Gastroesophageal sphincter (tissue), 4 donors: Measurements from ENCODE around the gene SCN1B. TPM values are rescaled to one million over a fixed set of nuclear protein-coding genes. Genes with fewer than 3 reads are reported as not detected.

ENCODE experiments used
- ATAC-seq: fragments of 150-250 bp; one replicate; pipeline ENCODE4 v1.9.1; 2016; ENCODE audit warnings: mild to moderate bottlenecking, moderate library complexity
- H3K27ac ChIP-seq, 4 donors: fragments of 200-600 bp; sonication (generic) in 3 of 4; 1 replicate in 3 of 4; 2 replicates in 1 of 4; pipeline ENCODE4 v1.5.1; 2016 to 2019
- H3K27me3 ChIP-seq: fragments of 200-600 bp; sonication (generic); one replicate; pipeline ENCODE4 v1.5.1; 2019
- H3K36me3 ChIP-seq, 2 donors: fragments of 200-600 bp; sonication (generic); one replicate each; pipeline ENCODE4 v1.5.1; 2019; ENCODE audit warnings: control low read depth in 1 of 2
- H3K4me1 ChIP-seq, 3 donors: fragments of 200-600 bp; sonication (generic); 1 replicate in 2 of 3; 2 replicates in 1 of 3; pipeline ENCODE4 v1.5.1; 2016 to 2019; ENCODE audit warnings: control low read depth in 2 of 3
- H3K4me3 ChIP-seq, 2 donors: fragments of 200-600 bp; sonication (generic); one replicate each; pipeline ENCODE4 v1.5.1; 2019; ENCODE audit warnings: mild to moderate bottlenecking in 1 of 2, moderate library complexity in 1 of 2
- H3K9me3 ChIP-seq, 3 donors: fragments of 200-600 bp; sonication (generic); one replicate each; pipeline ENCODE4 v1.5.1; 2017 to 2019; ENCODE audit warnings: control low read depth in 2 of 3
- EP300 ChIP-seq: sonication (generic); formaldehyde crosslinking; IDR thresholded peaks from one replicate; pipeline ENCODE4 v1.6.1; 2017; ENCODE audit warnings: antibody characterized with exemption, mild to moderate bottlenecking
- POLR2A ChIP-seq, 2 donors: fragments of 450-650 bp; IDR thresholded peaks; one replicate each; pipeline ENCODE4 v1.6.1; 2017; ENCODE audit warnings: antibody characterized with exemption in 2 of 2, mild to moderate bottlenecking in 2 of 2, moderate library complexity in 1 of 2
- POLR2AphosphoS5 ChIP-seq: sonication (generic); formaldehyde crosslinking; IDR thresholded peaks from one replicate; pipeline ENCODE4 v1.6.1; 2017; ENCODE audit warnings: antibody characterized with exemption
- WGBS, 2 donors: methylation state at CpG; one replicate each; pipeline ENCODE4 v1.1.5; 2018; ENCODE audit warnings: low coverage in 1 of 2; 5-methylcytosine and 5-hydroxymethylcytosine counted together
- total RNA-seq, 4 donors: library from RNA; depleted of rRNA; stranded (reverse); fragments of >200 nt; gene quantifications; one replicate each; pipeline ENCODE4 v1.1.0, GENCODE V29; 2016
- TF ChIP-seq, protein P1 (sequence below), 4 experiments: fragments of 200-600 bp in 2 of 4; fragments of 450-650 bp in 2 of 4; sonication (generic) in 1 of 4; IDR thresholded peaks; one replicate each; pipeline ENCODE4 v1.5.1; 2017 to 2019; ENCODE audit warnings: antibody characterized with exemption in 4 of 4, mild to moderate bottlenecking in 2 of 4, moderate library complexity in 2 of 4

SCN1B gene
- total RNA-seq, 4 donors from 2014 or later = 5.3 to 13.2 (median 9.5) TPM

DNA sequence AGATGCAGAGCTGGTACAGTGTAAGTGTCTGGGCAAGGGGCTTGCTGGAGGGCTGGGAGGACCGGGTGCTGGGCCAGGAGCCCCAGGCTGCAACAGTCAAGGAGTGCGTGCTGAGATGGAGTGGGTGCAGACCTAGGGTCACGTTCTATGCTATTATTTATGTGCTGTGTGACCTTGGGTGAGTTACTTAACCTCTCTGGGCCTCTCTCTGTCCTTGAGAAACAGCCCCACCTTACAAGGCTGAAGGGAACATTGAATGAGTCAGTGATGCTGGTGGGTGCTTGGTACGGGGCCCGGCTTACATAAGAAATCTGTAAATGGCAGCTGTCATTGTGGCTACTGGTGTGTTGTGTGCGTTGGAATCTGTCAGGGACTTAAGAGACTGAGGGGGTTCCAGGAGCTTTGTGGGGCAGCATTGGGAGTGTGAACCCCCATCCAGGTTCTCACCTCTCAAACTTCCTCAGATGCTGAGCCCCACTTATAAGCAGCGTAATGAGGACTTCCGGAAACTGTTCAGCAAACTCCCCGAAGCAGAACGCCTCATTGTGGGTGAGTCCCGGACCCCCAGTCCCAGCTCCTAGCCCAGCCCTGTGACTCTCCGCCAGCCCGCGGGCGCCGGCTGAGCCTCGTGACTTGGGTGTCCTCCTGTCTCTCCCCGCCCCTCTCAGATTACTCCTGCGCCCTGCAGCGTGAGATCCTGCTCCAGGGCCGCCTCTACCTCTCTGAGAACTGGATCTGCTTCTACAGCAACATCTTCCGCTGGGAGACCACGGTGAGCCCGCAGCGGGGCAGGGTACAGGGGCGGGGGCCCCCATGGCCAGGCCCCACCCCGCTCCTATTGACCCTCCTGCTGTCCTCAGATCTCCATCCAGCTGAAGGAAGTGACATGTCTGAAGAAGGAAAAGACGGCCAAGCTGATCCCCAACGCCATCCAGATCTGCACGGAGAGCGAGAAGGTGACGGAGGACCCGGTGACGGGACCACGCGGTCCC is 20.6 kb upstream of the SCN1B start:
- ATAC-seq = no peak
- Histone ChIP-seq H3K4me1 (peaks cover 0 to 67% (median 5%) of the 10 kb centered on the region in 3 donors), H3K36me3 (peaks cover 0 to 71% of the 10 kb centered on the region in 2 donors), H3K27me3 (no peaks in the 10 kb centered on the region), H3K9me3 (no peaks in the 10 kb centered on the region), H3K4me3 (no peak overlapping the region), H3K27ac (peak overlapping the region in 2 of 4 donors; percentile 32 to 57)
- WGBS, 2 donors = 83 to 92% methylated on average over 3 to 8 of the region's 36 CpGs
- TF ChIP-seq, protein P1, sequence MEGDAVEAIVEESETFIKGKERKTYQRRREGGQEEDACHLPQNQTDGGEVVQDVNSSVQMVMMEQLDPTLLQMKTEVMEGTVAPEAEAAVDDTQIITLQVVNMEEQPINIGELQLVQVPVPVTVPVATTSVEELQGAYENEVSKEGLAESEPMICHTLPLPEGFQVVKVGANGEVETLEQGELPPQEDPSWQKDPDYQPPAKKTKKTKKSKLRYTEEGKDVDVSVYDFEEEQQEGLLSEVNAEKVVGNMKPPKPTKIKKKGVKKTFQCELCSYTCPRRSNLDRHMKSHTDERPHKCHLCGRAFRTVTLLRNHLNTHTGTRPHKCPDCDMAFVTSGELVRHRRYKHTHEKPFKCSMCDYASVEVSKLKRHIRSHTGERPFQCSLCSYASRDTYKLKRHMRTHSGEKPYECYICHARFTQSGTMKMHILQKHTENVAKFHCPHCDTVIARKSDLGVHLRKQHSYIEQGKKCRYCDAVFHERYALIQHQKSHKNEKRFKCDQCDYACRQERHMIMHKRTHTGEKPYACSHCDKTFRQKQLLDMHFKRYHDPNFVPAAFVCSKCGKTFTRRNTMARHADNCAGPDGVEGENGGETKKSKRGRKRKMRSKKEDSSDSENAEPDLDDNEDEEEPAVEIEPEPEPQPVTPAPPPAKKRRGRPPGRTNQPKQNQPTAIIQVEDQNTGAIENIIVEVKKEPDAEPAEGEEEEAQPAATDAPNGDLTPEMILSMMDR (IDR thresholded peaks at IDR 0.05) = no peak
- TF ChIP-seq POLR2A (IDR thresholded peaks at IDR 0.05) (no peak), POLR2AphosphoS5 (no peak), EP300 (no peak)

DNA sequence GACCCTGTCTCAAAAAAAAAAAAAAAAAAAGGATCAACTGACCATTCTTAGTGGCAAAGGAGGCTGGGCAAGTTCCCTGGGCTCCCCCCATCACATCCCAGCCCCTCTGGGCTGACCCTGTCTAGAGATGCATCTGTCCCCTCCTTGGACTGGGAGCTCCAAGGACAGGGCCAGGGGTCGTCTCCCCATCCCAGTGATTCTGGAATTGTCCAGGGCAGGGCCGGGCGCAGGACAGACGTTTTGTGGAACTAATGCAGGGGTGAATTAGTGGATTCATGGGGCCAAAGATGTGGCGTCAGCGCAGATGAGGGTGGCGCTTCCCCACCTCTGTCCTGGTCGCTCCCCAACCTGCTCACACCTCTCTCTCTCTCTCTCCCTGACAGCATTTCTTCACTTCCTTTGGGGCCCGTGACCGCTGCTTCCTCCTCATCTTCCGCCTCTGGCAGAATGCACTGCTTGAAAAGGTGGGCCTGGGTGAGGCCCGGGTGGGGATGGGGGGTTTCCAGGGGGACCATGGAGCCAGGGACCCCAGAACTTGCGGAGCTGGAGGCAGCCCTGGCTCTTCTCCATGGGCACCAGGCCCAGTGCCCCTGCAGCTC is 19.1 kb upstream of the SCN1B start:
- Histone ChIP-seq H3K27ac (peak overlapping the region in 1 of 4 donors; percentile 51), H3K4me1 (peaks cover 0 to 58% (median 5%) of the 10 kb centered on the region in 3 donors), H3K4me3 (no peak overlapping the region), H3K27me3 (no peaks in the 10 kb centered on the region), H3K9me3 (no peaks in the 10 kb centered on the region), H3K36me3 (peaks cover 0 to 74% of the 10 kb centered on the region in 2 donors)
- TF ChIP-seq POLR2AphosphoS5 (no peak), POLR2A (IDR thresholded peaks at IDR 0.05) (no peak), EP300 (no peak)
- TF ChIP-seq, protein P1 (IDR thresholded peaks at IDR 0.05) = no peak
- ATAC-seq = no peak
- WGBS, 2 donors = 63 to 78% methylated on average over 5 to 7 of the region's 13 CpGs

DNA sequence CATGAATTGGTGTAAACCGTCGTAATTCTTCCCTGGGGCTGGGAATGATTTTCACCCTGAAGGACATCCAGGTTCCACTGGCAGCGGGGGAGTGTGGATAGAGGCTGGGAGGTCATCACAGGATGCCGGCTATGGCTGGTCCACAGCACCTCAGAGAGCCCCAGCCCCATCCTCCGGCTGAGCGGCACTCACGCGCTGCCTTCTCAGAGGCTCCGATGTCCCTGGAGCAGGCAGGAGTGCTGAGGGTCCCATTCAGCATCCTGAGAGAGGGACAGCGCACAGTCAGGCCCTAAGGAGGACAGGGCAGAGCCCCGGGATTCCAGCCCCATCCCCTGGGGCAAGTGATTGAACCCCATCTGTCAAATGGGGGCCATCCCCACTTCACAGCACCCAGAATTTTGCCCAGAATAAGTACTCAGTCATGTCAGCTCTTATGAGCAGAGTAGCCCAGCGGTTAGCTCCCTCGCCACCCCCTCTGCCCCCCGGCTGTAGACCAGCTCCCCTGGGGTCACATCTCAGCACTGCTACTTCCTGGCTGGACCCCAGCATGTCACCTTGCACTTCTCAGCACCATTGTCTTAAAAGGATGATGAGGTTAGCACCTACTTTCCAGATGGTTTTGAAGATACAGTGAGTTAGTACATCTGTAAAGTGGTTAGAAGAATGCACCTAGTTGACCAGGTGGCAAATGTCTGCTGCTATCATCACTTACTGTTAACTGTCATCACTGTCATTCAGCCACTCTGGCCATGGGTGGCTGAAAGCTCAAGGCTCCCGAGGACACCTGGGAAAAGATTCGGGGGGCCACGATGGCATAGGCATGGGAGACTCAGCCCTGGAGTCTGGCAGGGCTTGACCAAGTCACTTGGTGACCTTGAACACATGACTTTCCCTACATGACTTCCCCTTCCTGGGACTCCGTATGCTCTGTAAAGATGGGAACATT is 18.3 kb upstream of the SCN1B start:
- no peaks in the 10 kb centered on the region for H3K9me3 ChIP-seq
- H3K27ac ChIP-seq = peak overlapping the region in 2 of 4 donors; percentile 51 to 52
- H3K4me3 ChIP-seq = no peak overlapping the region
- H3K36me3 ChIP-seq = peaks cover 0 to 74% of the 10 kb centered on the region in 2 donors
- no peak for TF ChIP-seq POLR2A (IDR thresholded peaks at IDR 0.05)
- TF ChIP-seq, protein P1 (IDR thresholded peaks at IDR 0.05) = no peak
- no peak for TF ChIP-seq EP300
- no peak for TF ChIP-seq POLR2AphosphoS5
- peaks cover 0 to 51% (median 5%) of the 10 kb centered on the region in 3 donors for H3K4me1 ChIP-seq
- 64 to 100% methylated on average over 1 to 3 of the region's 18 CpGs for WGBS, 2 donors
- no peaks in the 10 kb centered on the region for H3K27me3 ChIP-seq
- no peak for ATAC-seq

DNA sequence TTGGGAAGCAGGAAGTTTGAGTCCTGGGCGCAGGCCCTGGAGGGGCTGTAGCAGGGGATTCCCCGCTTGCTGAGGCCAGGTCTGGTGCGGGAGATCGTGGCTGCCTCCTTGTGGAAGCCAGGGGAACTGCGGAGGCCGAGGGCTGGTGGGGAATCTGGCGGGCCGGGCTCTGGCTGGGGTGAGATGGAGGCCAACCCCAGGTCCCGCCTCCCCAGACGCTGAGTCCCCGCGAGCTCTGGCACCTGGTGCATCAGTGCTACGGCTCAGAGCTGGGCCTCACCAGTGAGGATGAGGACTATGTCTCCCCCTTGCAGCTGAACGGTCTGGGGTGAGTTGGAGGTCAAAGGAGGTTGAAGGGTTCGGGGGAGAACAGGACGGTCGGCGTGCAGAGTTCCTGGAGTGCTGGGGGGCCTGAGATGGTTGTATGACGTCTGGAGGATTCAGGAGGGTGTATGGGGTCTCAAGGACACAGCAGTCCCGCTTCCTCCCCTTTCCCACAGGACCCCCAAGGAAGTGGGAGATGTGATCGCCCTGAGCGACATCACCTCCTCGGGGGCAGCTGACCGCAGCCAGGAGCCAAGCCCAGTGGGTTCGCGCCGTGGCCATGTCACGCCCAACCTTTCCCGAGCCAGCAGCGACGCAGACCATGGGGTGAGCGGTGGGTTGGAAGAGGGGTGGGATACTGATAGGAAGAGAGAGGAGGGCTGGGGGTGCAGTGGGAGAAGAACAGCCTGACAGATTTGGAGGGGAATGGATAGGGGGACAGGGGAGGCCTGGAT is 17.0 kb upstream of the SCN1B start:
- TF ChIP-seq, protein P1 (IDR thresholded peaks at IDR 0.05) = peak in 3 of 4 experiments; percentile 96 to 98 (median 97)
- TF ChIP-seq POLR2A (IDR thresholded peaks at IDR 0.05) (no peak), POLR2AphosphoS5 (peak; percentile 40), EP300 (no peak)
- Histone ChIP-seq H3K4me1 (peaks cover 0 to 47% (median 5%) of the 10 kb centered on the region in 3 donors), H3K27ac (peak overlapping the region in 2 of 4 donors; percentile 51 to 52), H3K27me3 (no peaks in the 10 kb centered on the region), H3K4me3 (no peak overlapping the region), H3K9me3 (no peaks in the 10 kb centered on the region), H3K36me3 (peaks cover 0 to 85% of the 10 kb centered on the region in 2 donors)
- 13 to 26% methylated on average over 12 to 16 of the region's 32 CpGs for WGBS, 2 donors
- peak; percentile 76 for ATAC-seq
